K562 (cell line): ENCODE data around the gene KDF1. TPM values are rescaled to one million over a fixed set of nuclear protein-coding genes. Genes with fewer than 3 reads are reported as not detected.

ENCODE experiments used
- CHD2 ChIP-seq: IDR thresholded peaks from 2 replicates; pipeline ENCODE4 v1.6.1; 2011; ENCODE audit warnings: low read depth, low read length
- FUS ChIP-seq: fragments of 200-400 bp; formaldehyde crosslinking; optimal IDR thresholded peaks from 2 replicates; pipeline ENCODE3; 2017; ENCODE audit warnings: low read depth, low read length
- HNRNPUL1 ChIP-seq: fragments of 200-400 bp; formaldehyde crosslinking; IDR thresholded peaks from 2 replicates; pipeline ENCODE4 v1.6.1; 2017; ENCODE audit warnings: low read length
- JUN ChIP-seq, 2 experiments: sonication (generic) in 1 of 2; formaldehyde crosslinking in 1 of 2; IDR thresholded peaks; 2 replicates each; pipeline versions ENCODE4 v1.6.1 to v1.8.0; 2012 to 2022; ENCODE audit warnings: borderline replicate concordance in 2 of 2, mild to moderate bottlenecking in 2 of 2, improper control_type of control experiment in 1 of 2, low read depth in 1 of 2, low read length in 1 of 2, missing genetic modification reagents in 1 of 2
- POLR2AphosphoS2 ChIP-seq: IDR thresholded peaks from 2 replicates; pipeline ENCODE4 v1.6.1; 2012; ENCODE audit warnings: low read length, improper control_type of control experiment
- RCOR1 ChIP-seq, 2 experiments: IDR thresholded peaks; 2 replicates each; pipeline ENCODE4 v1.6.1; 2012; ENCODE audit warnings: low read depth in 2 of 2, low read length in 2 of 2, borderline replicate concordance in 1 of 2, improper control_type of control experiment in 1 of 2
- SMAD1 ChIP-seq: fragments of 150-350 bp; IDR thresholded peaks from 2 replicates; pipeline ENCODE4 v1.6.1; 2014; ENCODE audit warnings: low read length, low read depth; ENCODE audit not compliant: partially characterized antibody
- TFAM ChIP-seq: fragments of 250-450 bp; sonication (Bioruptor Pico); conservative IDR thresholded peaks from 2 replicates; pipeline ENCODE4 v1.5.0; 2021; ENCODE audit warnings: mild to moderate bottlenecking, moderate library complexity
- ZBTB33 ChIP-seq: sonication (generic); formaldehyde crosslinking; IDR thresholded peaks from 2 replicates; pipeline ENCODE4 v1.8.1; 2023; ENCODE audit warnings: mild to moderate bottlenecking, missing genetic modification reagents
- ZC3H11A ChIP-seq: IDR thresholded peaks from 2 replicates; pipeline ENCODE4 v1.6.1; 2012; ENCODE audit warnings: low read depth, low read length, improper control_type of control experiment
- ZNF445 ChIP-seq: fragments of 250-450 bp; sonication (Bioruptor Pico); IDR thresholded peaks from 2 replicates; pipeline ENCODE4 v1.4.0; 2020; ENCODE audit warnings: low read depth, mild to moderate bottlenecking, moderate library complexity
- polyA plus RNA-seq, 8 experiments: library from polyadenylated mRNA; depleted of rRNA in 4 of 8; stranded (reverse) in 5 of 8; unstranded in 3 of 8; fragments of >200 nt; fragmentation: Nextera tagmentation in 2 of 8; fragmentation: Illumina TruSeq in 1 of 8; extraction: Ambion mirVana in 2 of 8; extraction: Trizol in 1 of 8; gene quantifications; 2 replicates each; pipeline versions ENCODE4 v1.2.1 to v1.2.3, GENCODE V29; 2011 to 2014; ENCODE audit warnings: inconsistent platforms in 1 of 8, missing spikeins in 1 of 8
- total RNA-seq, 7 experiments: library from RNA; depleted of rRNA in 6 of 7; stranded (reverse); fragments of >200 nt in 6 of 7; fragmentation: Illumina TruSeq in 2 of 7; extraction: Trizol in 2 of 7; gene quantifications; 2 replicates each; pipeline versions ENCODE4 v1.2.1 to v1.2.3, GENCODE V29; 2011 to 2021; ENCODE audit warnings: low replicate concordance in 1 of 7
- TF ChIP-seq, protein P1 (sequence below): IDR thresholded peaks from 2 replicates; pipeline ENCODE4 v1.6.1; 2012; ENCODE audit warnings: low read depth, low read length, improper control_type of control experiment, borderline replicate concordance
- TF ChIP-seq, protein P2 (sequence below): fragments of 200-800 bp; sonication (Bioruptor generic); IDR thresholded peaks from 2 replicates; pipeline ENCODE4 v1.6.1; 2017; ENCODE audit warnings: missing genetic modification characterization, missing compliant biosample characterization
- TF ChIP-seq, protein P3 (sequence below): sonication (generic); IDR thresholded peaks from 2 replicates; pipeline ENCODE4 v1.6.1; 2016
- TF ChIP-seq, protein P4 (sequence below), 2 experiments: fragments of 150-350 bp in 1 of 2; IDR thresholded peaks; 2 replicates each; pipeline ENCODE4 v1.6.1; 2012 to 2016; ENCODE audit warnings: low read depth in 2 of 2, low read length in 2 of 2, mild to moderate bottlenecking in 1 of 2, moderate library complexity in 1 of 2

The KDF1 gene
- total and polyA plus RNA-seq, 9 of the 15 experiments (the other 6 are each of a cell fraction or from before 2014, with no cell fraction given): 0.38 to 1.9 (median 0.83) TPM

DNA sequence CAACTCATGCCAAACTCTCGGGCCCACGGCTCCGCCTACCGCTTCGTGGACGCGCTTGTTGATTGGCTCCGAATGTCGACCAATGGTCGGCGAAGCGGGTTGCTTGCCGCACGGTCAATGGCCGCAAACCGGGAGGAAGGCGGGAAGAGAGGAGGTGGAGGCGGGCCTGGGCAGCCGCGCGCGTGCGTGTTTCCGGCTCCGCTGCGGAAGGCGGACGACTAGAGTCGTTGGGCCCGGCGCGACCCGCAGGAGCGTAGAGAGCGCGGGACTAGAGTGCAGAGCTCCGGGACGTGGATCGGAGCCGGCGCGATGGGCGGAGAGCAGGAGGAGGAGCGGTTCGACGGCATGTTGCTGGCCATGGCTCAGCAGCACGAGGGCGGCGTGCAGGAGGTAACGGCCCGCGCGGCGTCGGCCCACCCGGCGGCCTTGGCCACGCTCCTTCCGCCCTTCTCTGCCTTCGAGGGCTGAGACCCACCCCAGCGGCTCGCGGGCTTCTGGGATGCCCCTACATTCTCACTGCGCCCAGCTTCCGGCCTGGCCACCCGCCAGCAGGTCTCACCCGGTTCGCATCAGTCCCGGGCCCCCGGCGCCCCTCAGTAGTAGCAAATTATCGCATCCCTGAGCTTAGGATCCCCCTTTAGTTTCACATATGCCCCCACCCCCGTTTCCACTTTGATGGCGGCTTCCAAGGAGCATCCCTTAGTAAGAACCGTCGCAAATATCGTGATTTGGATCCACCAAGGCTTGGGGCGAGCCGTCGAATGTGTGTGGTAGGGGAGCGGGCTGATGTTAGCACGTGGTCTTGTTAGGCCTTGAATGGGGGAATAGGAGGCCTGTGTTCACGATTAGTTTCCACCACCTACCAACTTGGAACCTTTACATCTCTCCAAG, 38.5 kb downstream of the KDF1 start, which contains the start of gene NUDC (continued):
- TF ChIP-seq, protein P1, sequence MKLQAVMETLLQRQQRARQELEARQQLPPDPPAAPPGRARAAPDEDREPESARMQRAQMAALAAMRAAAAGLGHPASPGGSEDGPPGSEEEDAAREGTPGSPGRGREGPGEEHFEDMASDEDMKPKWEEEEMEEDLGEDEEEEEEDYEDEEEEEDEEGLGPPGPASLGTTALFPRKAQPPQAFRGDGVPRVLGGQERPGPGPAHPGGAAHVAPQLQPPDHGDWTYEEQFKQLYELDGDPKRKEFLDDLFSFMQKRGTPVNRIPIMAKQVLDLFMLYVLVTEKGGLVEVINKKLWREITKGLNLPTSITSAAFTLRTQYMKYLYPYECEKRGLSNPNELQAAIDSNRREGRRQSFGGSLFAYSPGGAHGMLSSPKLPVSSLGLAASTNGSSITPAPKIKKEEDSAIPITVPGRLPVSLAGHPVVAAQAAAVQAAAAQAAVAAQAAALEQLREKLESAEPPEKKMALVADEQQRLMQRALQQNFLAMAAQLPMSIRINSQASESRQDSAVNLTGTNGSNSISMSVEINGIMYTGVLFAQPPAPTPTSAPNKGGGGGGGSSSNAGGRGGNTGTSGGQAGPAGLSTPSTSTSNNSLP: no peak
- TF ChIP-seq, protein P2, sequence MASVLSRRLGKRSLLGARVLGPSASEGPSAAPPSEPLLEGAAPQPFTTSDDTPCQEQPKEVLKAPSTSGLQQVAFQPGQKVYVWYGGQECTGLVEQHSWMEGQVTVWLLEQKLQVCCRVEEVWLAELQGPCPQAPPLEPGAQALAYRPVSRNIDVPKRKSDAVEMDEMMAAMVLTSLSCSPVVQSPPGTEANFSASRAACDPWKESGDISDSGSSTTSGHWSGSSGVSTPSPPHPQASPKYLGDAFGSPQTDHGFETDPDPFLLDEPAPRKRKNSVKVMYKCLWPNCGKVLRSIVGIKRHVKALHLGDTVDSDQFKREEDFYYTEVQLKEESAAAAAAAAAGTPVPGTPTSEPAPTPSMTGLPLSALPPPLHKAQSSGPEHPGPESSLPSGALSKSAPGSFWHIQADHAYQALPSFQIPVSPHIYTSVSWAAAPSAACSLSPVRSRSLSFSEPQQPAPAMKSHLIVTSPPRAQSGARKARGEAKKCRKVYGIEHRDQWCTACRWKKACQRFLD (CRISPR knock-in tag): peak; percentile 89; the same call in 1 of the 2 replicates
- 0 out of 2 replicates have a peak, but pooled peaks have one; percentile 43 for TF ChIP-seq POLR2AphosphoS2
- TF ChIP-seq ZNF445 (CRISPR knock-in tag): no peak
- TF ChIP-seq, protein P3, sequence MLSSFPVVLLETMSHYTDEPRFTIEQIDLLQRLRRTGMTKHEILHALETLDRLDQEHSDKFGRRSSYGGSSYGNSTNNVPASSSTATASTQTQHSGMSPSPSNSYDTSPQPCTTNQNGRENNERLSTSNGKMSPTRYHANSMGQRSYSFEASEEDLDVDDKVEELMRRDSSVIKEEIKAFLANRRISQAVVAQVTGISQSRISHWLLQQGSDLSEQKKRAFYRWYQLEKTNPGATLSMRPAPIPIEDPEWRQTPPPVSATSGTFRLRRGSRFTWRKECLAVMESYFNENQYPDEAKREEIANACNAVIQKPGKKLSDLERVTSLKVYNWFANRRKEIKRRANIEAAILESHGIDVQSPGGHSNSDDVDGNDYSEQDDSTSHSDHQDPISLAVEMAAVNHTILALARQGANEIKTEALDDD: no peak; the same call in 1 of the 2 replicates
- TF ChIP-seq, protein P4, sequence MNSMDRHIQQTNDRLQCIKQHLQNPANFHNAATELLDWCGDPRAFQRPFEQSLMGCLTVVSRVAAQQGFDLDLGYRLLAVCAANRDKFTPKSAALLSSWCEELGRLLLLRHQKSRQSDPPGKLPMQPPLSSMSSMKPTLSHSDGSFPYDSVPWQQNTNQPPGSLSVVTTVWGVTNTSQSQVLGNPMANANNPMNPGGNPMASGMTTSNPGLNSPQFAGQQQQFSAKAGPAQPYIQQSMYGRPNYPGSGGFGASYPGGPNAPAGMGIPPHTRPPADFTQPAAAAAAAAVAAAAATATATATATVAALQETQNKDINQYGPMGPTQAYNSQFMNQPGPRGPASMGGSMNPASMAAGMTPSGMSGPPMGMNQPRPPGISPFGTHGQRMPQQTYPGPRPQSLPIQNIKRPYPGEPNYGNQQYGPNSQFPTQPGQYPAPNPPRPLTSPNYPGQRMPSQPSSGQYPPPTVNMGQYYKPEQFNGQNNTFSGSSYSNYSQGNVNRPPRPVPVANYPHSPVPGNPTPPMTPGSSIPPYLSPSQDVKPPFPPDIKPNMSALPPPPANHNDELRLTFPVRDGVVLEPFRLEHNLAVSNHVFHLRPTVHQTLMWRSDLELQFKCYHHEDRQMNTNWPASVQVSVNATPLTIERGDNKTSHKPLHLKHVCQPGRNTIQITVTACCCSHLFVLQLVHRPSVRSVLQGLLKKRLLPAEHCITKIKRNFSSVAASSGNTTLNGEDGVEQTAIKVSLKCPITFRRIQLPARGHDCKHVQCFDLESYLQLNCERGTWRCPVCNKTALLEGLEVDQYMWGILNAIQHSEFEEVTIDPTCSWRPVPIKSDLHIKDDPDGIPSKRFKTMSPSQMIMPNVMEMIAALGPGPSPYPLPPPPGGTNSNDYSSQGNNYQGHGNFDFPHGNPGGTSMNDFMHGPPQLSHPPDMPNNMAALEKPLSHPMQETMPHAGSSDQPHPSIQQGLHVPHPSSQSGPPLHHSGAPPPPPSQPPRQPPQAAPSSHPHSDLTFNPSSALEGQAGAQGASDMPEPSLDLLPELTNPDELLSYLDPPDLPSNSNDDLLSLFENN (IDR thresholded peaks at IDR 0.05; ENCODE audit: low read depth in 2 of 2, low read length in 2 of 2): 0 out of 4 replicates have a peak, but pooled peaks of 1 of the 2 experiments have one; percentile 38
- TF ChIP-seq RCOR1 (IDR thresholded peaks at IDR 0.05; ENCODE audit: borderline replicate concordance in 1 of 2, low read depth in 2 of 2, low read length in 2 of 2): no peak
- no peak for TF ChIP-seq ZBTB33
- no peak for TF ChIP-seq FUS
- no peak for TF ChIP-seq JUN (IDR thresholded peaks at IDR 0.05; ENCODE audit: borderline replicate concordance, low read depth, low read length)
- TF ChIP-seq JUN (CRISPR knock-in tag; IDR thresholded peaks at IDR 0.05; ENCODE audit: borderline replicate concordance): peak; percentile 81; the same call in 1 of the 2 replicates
- no peak for TF ChIP-seq HNRNPUL1
- TF ChIP-seq ZC3H11A: no peak
- TF ChIP-seq CHD2: peak; percentile 68
- TF ChIP-seq TFAM: no peak
- TF ChIP-seq SMAD1: peak; percentile 33
